ENCODE measurements around the gene HRAS.

Gene HRAS

DNA sequence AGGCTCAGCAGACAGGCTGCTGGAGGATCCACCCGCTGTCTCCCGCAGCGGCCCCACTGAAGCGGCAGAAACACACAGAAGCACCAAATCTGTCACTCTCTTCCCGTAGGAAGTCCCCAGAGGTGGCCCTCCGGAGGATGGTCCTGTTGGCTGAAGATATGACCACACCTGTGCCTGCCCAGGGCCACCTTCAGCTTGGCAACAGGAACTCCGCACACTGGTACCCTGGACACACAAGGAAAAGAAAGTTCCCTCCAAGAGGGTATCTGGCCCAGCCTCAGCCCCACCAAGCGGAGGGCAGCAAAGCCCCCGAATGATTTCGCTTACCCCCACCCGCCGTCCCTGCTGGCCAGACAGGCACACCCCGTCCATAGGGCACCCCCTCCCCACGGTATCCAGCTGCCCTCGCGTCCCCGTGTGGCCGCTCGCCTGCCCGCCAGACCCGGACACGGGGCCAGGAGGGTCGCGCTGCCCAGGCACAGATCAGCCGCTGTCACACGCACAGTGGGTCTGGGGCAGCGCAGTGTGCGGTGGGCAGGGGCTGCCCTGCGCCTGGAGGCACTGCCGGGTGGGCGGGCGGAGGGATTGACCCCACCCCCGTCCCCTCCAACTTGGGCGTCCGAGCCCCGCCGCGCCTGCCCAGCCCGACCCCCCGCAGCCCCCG is 32.4 kb upstream of the HRAS start:
- no peak for DNase-seq (ENCODE audit: low read depth, low spot score)

DNA sequence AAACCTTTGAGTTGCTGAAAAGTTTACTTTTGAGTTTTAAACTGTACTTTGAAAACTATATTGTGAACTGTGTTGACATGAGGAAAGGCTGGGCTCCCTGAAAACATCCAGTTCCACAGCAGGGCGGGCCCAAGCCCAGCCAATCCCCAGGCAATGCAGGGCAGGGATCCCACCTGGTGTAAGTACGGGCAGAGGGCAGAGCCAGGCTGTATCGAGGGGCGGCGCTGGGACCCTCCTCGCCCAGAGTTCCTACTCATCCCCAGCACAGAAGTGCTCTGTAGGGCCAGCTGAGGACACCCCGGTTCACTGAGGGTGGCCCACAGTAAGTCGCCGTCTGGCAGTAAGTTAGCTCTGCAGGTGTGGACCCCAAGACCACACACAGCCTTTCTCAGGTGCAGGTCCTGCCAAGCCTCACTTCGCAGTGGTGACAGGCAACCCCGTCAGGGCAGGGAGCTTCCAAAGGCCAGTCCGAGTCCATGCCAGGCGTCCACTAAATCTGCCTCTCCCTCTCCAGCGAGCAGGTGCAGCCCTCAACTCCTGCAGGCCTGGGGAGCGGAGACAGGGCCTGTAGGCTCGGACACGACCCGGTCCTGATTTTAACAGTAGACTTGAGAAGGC is 31.7 kb upstream of the HRAS start:
- DNase-seq (ENCODE audit: low read depth, low spot score): no peak

GRCh38 chr11:565921-566509 is 30.6 kb upstream of the HRAS start:
- no peak for DNase-seq (ENCODE audit: low read depth, low spot score)

- DNase-seq (ENCODE audit: low read depth, low spot score): no peak
These were observed 28.6 kb upstream of the HRAS start for GRCh38 chr11:563812-564578.

DNA sequence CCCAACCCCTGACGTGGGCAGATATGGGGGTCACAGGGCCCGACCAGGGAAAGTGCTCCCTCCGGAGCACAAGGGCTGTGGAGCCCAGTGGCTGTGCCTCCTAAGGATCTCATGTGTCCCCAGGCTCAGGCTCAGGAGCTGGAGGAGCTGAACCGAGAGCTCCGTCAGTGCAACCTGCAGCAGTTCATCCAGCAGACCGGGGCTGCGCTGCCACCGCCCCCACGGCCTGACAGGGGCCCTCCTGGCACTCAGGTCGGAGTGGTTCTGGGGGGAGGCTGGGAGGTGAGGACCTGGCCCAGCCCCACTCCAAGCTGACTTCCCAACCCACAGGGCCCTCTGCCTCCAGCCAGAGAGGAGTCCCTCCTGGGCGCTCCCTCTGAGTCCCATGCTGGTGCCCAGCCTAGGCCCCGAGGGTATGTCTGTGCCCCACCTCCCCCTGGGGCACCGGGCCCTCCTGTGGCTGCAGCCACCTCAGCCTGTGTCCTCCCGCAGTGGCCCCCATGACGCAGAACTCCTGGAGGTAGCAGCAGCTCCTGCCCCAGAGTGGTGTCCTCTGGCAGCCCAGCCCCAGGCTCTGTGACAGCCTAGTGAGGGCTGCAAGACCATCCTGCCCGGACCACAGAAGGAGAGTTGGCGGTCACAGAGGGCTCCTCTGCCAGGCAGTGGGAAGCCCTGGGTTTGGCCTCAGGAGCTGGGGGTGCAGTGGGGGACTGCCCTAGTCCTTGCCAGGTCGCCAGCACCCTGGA is 27.9 kb upstream of the HRAS start:
- no peak for DNase-seq (ENCODE audit: low read depth, low spot score)

DNA sequence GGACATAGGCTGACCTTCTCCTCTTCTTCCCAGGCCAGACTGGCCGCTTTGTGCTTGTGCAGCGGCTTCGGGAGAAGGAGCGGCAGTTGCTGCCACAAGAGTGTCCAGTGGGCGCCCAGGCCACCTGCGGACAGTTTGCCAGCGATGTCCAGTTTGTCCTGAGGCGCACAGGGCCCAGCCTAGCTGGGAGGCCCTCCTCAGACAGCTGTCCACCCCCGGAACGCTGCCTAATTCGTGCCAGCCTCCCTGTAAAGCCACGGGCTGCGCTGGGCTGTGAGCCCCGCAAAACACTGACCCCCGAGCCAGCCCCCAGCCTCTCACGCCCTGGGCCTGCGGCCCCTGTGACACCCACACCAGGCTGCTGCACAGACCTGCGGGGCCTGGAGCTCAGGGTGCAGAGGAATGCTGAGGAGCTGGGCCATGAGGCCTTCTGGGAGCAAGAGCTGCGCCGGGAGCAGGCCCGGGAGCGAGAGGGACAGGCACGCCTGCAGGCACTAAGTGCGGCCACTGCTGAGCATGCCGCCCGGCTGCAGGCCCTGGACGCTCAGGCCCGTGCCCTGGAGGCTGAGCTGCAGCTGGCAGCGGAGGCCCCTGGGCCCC is 26.8 kb upstream of the HRAS start:
- DNase-seq (ENCODE audit: low read depth, low spot score): no peak

DNA sequence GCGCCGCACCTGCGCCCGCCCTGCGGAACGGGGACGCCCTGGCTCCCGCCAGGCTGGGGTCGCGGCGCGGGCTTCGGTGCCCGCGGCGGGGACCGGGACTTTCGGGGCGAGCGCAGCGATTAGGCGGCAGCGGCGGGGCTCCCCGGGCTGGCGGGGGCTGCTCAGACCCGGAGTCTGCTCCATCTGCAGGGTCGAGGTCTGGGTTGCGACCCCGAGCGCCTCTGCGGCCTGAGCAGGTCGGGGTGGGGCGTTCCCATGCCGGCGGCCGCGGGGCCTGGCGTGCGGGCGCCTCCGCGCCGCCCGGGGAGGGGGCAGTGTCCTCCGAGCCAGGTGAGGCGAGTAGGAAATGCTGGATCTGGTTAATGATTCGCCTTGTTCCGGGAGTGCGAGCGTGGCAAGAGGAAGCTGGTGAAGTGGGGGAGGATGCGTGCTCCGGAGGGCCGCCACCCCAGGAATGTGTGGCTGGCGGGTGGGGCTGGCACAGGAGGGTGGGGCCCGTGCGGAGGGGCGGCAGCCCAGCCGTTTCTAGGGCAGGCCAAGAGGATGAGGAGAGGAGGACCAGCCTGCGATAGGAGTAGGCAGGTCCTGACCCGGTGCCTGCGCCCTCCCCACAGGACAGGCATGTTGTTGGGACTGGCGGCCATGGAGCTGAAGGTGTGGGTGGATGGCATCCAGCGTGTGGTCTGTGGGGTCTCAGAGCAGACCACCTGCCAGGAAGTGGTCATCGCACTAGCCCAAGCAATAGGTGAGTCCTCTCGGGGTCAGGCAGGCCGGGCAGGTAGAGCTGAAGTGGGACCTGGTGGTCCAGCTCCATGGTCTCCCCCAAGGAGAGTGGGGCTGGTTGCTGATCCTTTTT is 26.0 kb upstream of the HRAS start:
- peak; percentile 59 for DNase-seq (ENCODE audit: low read depth, low spot score)

DNA sequence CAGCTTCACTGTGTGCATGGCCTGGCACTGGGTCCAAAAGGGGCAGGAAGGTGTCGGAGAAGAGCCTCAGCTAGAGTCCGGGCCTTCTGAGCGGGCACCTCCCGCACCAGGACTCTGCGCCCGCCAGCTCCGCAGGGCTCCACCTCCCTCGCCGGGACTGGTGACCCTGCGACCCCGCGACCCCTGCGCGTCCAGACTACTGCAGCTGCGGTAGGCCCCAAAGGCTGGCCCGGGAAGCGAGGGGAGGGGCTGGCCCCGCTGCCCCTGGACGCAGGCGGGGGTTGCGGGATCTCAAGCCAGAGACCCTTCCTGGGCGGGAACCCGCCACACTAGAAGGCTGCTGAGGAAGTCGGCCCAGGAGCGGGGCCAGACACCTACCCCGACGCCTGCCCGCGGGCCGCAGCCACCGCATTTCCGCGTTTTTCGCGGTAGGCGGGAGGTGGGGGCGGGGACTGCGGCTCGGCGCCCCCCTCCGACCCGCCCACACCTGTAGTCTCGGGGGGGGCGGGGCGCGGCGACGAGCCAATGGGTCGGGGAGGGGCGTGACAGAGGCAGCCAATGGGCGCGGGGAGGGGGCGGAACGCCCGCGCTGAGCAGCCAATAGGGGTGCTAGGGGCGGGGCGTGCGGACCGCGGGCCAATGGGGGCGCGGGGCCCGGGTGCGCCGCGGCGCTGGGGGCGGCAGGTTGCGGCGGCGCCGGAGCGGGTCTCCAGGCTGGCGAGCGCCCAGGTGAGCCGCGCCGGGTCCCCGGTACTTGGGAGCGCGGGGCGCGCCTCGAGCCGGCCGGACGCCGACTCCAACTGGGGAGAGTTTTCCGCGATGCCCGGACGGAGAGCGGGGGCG is 25.1 kb upstream of the HRAS start, which contains the start of the genes LMNTD2 and RASSF7:
TSS of gene LMNTD2 (minus strand) at position 434 of the 843 bp plus-strand sequence. CDS start at position 412, 22 bp downstream.
TSS of gene RASSF7 (plus strand) at position 666 of the 843 bp plus-strand sequence. CDS start 799 bp downstream, outside the sequence.
- peak; percentile 94 for DNase-seq (ENCODE audit: low read depth, low spot score)

GRCh38 chr11:559712-560304 is 24.4 kb upstream of the HRAS start:
- DNase-seq (ENCODE audit: low read depth, low spot score): no peak

- no peak for DNase-seq (ENCODE audit: low read depth, low spot score)
These were observed 23.7 kb upstream of the HRAS start for GRCh38 chr11:559020-559620.

DNA sequence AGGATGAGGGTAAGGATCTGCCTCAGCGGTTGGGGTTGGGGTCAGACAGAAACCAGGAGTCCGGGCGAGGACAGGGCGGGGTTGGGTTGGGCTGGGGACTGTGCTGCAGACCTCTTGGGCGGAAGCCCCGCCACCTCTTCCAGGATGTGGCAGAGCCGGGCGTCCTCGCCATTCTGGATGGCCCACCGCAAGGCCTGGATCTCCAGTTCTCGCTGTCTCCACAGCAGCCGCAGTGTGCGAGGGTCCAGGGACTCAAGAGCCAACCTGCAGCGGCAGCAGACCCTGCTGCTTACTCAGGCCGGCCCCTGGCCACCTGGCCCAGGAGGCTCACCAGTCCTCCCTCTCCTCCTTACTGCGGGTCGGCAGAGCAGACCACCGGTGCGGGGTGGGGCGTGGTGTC is 23.1 kb upstream of the HRAS start:
- DNase-seq (ENCODE audit: low read depth, low spot score): no peak

- no peak for DNase-seq (ENCODE audit: low read depth, low spot score)
These were observed 22.2 kb upstream of the HRAS start for GRCh38 chr11:557328-558132.

- DNase-seq (ENCODE audit: low read depth, low spot score): no peak
These were observed 21.4 kb upstream of the HRAS start for GRCh38 chr11:556662-557256.

- peak; percentile 42 for DNase-seq (ENCODE audit: low read depth, low spot score)
These were observed 20.6 kb upstream of the HRAS start for GRCh38 chr11:555780-556661.

DNA sequence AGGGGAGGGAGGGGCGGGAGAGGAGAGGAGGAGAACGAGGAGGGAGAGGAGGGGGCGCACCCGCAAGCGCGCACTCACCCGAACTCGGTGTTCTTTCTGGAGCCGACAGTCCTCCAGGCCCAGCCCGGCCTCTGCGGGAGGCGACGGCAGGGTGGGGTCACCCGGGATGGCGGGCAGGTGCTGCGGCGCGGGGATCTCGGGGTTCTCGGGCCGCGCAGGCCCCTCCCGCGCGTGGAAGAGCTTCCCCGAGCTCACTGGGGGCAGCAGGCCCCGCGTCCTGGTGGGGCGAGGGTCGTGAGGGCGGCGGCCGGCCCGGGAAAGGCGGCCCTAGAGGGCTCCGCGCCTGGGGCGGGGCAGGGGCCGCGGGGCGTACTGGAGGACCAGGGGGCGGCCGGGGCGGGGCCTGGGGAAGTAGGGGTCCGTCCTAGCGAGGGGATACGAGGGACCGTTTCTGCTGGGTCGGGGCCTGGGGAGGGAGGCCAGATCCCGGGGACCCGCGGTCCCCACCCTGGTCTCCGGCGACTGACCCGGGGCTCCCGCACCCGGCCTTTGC is 19.9 kb upstream of the HRAS start:
- no peak for DNase-seq (ENCODE audit: low read depth, low spot score)

Measured in astrocyte of the hippocampus (primary cell).